GM19328 (cell line): ENCODE data around the gene PLCD3.

Source experiments
- ATAC-seq: cut with Tn5 transposase; IDR thresholded peaks from one replicate; pipeline ENCODE4 v1.9.1; 2021; ENCODE audit warnings: mild to moderate bottlenecking, moderate library complexity; ENCODE audit not compliant: unreplicated experiment

Gene PLCD3

DNA sequence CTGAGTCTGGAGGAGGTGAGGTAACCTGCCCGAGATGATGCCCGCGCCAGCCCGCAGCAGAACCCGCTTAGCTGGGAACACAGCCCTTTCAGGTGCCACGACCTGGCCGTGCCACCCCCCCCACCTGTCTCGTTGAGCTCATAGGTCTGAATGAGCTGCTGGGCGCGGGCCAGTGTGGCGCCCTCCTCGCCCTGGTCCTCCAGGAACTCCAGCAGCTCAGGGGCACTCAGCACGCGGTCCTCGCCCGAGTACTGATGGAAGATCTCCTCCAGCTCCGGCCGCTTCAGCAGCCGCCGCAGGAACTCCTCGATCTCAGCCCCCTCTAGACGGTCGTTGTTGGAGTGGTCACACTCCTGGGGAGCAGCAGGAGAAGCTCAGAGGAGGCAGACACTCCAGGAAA is 13.6 kb downstream of the PLCD3 start:
- no peak for ATAC-seq

DNA sequence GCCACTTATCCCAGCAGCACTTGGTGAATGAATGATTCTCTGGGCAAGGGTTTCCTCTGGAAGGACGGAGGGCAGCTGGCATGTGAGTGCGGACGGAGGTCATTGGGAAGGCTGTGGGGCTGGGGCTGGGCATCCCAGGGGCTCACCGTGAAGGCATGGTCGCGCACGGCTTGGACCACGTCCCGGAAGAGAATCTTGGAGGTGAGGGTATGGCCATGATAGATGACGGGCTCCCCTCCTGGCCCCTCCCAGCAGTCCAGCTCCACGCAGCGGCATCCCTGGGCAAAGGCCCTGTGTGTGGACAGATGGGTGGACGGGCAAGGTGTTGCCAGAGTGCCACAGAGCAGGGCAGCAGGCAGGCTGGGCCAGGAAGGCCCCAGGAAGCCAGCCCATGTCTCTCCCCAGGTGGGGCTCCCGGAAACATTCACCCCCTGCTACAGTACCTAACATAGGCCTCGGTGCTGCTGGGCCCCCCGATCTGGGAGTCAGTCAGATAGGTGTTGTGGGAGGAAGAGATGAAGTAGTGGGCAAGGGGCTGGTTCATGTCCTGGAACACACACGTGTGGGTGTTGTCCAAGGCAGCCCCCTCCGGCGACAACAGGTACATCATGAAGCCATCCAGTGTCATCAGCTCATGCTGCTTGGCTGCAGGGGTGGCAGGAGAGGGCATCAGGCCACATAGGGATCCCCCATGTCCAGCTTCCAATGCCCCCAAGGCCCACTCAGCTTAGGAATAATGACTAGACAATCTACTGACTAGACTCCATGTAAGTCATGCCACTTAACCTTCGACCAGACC is 14.3 kb downstream of the PLCD3 start:
- ATAC-seq = no peak

DNA sequence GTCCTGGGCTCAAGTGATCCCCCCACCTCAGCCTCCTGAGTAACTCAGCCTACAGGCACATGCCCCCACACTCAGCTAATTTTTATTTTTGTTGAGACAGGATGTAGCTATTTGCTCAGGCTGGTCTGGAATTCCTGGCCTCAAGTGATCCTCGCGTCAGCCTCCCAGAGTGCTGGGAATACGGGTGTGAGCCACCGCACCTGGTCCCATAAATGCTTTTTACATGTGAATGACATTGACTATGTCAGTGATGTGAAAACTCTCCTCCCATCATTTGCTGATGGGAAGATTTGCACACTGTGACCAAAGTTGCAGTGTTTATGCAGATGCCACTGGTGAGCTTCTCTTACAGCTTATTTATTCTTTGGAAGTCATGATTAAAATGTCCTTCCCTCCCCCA is 15.0 kb downstream of the PLCD3 start:
- ATAC-seq = no peak

DNA sequence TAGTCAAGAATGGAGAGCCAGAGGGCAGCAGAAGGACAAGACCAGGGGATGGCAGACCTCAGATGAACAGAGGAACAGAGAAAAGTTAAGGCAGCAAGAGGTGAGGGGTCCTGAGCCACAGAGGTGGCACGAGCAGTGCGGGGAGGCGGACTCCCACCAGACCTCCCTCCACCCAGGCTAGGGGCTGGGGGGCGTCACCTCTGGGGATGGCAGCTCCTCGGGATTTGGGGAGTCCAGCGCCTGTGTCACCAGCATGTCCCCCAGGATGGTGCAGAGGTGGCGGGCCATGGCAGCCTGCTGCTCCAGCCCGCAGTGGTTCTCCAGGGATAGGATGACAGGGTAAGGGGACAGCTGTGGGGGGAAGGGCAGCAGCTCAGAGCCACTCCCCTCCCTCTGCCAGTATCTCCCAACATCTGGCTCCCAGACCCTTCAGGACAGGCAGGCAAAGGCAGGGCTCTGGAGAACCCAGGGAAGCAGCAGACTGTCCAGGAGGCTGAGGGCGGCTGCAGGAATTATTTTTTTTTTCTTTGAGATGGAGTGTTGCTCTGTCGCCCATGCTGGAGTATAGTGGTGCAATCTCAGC is 15.8 kb downstream of the PLCD3 start:
- ATAC-seq = no peak

DNA sequence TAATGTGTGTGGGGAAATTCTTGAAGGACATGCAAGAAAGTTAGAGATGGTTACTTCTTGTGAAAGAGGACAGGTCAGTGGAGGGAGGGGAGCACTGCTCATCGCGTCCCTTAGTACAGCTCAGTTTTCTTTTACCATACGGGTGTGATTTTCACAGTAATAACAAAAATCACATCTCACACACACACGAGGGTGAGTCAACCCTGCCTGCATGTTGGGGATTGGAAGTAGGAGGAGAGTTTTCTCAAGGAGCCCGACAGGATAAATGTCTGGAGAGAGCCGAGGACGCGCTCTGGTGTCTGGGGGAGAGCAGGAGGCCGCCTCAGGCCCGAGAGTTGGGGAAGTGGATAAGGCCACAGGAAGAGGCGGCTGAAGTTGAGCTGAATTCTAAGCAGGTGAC is 16.4 kb downstream of the PLCD3 start:
- ATAC-seq = no peak

DNA sequence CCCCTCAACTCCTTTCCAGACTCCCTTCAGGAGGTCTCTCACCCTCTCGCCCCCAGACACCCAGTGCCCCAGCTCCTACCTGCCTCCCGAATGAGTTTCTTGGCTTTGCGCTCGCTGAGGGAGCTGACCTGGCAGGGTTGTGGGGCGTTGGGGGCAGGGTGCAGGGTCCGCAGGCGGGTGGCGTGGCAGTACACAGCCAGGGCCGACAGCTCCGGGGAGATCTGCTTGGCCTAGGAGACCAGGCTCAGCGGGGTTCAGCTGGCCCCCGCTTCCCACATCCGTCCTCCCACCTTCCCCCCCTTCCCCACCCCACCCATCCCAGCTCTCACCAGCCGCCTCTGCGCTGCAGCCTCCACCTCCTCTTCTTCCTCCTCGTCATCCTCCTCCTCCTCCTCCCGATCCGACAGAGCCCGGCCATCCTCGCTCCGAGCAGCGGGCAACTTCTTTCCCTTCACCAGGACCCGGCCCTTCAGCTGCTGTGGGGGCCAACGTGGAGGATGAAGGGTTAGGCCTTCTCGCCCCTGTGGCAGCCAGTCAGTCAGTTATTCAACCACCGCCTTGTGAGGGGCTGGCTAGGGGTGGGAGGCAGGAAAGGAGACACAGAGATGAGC is 17.2 kb downstream of the PLCD3 start:
- no peak for ATAC-seq

DNA sequence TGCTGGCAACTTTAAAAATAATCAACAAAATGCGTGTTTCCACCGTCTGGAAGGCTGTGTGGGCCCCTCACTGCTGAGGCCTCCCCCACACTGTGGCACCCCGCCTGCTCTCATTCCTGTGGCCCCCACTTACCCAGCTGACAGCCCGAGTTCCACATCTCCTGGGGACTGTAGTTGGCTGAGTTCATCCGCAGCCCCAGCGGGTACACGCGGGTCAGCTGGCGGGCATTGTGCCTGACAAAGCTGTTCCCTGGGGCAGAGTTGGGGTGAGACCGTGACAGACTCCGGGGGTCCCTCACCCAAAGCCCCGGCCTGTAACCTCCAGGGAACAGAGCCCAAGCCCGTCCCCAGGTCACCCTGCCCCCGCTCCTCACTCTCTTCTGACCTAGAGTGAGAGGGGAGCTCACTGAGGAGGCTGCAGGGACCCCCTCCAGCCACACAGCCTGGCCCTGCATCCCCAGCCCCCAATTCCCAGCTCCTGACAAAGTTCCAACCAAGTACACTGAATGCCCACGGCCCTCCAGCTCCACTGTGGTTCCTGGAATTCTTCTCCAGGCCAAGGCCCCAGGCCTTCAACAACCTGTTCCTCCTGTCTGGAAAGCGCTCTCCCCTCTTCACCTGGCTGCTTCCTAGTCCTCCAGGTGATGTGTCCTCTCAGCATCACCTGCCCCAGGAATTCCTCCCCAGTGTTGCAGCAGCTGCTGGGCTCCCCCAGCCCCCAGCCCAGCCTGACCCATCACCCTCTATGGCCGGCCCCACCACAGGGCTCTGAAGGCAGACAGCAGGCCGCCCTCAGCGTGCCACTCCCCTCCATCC is 18.0 kb downstream of the PLCD3 start:
- no peak for ATAC-seq

DNA sequence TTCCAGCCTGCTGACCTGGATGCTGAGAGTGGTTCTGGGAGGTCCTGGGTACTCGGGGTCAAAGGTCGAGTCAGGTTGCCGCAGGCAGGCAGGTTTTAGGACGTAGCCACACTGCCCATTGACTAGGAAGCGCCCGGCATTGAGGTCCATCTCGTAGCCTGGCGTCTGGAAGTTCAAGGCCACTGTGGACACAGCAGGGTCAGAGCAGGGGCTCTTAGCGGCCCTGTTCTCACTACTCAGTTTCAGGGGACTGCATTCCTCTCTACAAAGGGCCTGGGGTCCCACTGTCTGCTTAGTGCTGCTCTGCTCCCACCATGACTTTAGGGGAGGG is 18.9 kb downstream of the PLCD3 start:
- ATAC-seq = no peak

DNA sequence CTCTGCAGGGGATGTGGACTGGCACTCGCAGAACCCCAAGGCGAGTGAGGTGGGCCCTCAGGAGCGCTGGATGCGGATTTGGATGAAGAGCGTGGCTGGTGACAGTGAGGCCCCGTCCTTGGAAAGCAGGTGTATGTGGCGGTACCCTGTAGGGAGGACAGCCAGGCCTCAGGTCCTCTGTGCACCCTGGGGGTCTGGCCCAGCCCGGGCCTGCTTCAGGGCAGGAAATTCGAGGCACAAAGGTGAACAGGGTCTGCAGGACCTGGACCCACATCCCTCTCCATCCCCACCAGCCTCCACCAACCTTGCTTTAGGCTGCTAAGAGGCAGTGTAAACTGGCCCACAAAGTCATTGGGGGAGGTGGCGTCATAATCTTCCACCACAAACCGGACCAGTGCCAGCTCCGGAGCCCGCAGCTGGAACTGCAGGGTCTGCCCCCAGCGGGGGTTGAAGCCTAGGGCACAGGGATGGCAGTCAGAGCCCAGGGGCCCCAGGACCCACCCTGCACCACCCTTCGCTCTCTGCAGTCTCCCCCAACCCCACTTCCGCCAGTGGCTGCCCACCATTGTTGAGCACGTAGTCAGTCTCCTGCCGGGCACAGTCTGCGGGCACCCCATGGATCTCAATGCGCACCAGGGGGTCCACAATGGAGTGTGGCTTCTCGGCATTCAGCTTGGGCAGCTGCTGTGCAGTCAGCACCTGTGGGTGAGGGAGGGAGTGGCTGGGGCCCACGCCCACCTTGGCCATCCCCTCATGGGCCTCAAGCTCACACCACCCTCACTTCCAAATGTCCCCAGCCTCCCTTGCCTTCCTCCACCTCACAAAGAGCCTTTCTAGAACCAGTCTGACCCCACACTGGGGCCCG is 19.5 kb downstream of the PLCD3 start:
- no peak for ATAC-seq

DNA sequence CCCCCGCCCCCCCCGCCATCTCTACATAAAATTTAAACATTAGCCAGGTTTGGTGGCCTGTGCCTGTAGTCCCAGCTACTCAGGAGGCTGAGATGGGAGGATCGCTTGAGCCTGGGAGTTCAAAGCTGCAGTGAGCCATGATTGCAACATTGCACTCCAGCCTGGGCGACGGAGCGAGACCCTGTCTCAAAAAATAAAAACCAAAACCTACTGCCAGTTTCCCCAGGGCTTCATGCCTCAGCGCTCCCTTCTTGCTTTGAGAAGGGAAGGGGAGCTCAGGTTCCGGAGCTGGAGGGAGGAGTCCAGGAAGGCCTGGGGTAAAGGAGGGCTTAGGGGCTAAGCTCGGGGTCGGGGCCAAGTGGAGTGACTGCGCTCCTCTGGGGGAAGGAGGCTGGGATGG is 20.5 kb downstream of the PLCD3 start:
- no peak for ATAC-seq

DNA sequence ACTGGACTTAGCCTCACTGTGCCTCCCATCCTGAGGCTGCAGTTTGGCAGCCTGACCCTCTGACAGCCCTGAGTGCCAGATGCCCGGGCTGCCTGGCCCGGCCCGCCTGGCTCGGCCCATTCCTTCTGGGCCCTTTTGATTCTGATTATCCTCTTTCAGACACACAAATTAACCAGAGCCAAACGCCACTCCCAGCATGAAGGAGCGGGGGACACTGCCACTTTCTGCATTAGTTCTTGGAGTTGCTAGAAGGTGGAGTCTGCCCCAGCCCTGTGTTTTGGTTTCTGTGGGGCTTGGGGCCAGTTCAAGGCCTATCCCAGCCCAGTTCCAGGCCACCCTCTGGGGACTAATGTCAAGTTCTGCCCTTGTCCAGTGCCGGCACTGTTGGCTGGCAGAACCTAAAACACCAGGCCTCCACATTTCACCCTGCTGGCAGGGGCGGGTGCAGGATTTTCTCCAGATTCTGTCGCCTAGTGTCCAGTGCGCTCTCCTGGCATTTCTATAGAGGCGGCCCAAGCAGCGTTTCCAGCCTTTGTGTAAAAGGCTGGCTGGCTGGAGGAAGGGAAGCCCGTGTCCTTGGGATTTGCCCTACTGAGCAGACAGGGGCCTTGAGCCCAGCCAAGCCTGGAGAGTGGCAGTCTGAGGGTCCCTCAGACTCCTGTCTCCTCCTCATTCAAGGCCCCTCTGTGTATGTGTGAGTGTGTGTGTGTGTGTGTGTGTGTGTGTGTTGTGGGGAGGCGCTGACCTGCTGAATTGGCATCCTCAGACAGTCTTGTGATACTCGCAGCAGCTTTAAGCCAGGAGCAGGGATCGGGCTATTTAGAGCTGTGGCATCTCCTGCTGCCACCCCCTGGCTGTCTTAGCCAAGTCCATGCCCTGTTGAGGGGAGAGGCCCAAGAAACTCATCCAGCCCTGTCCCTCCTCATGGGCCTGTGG is 21.4 kb downstream of the PLCD3 start:
- no peak for ATAC-seq

DNA sequence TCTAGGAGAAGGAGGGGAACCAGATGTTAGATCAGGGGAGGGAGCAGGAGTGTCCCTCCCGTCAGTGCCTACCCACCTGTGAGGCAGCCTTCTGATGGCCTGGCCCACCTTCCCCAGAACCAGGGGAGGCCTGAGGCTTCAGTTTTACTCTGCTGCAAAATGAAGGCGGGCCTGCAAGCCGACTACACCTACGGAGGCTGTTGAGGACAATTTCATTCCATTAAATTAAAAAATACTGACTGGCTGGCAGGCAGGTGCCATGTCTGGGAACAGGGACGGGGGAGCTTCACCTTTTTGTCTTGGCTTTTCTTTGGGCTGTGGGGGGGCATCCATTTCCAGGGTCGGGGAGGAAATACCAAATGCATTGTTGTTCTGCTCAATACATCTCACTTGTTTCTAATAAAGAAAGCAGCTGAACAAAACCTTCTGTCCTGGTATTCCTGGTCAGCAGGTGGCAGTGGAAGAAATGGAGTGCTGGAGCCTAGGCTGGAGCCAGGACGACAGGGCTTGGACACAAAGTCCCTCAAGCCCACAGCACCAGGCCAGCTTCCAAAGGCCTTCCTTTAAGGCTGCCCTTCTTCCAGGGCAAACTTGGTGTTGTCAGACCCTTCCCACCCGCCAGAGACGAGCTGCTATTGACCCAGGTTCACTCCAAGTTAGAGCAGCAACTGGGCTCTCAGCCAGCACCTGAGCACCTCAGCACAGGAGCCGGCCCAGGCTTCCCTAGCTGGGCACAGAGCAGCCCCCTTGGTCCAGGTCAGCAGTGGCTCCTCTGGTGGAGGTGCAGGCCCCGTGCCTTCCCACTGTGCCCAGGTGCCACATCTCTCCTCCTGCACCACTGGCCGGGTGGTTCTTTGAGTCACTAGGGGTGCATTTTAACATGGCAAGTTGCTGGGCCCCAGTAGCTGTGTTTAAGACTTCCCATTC is 23.5 kb downstream of the PLCD3 start:
- no peak for ATAC-seq

DNA sequence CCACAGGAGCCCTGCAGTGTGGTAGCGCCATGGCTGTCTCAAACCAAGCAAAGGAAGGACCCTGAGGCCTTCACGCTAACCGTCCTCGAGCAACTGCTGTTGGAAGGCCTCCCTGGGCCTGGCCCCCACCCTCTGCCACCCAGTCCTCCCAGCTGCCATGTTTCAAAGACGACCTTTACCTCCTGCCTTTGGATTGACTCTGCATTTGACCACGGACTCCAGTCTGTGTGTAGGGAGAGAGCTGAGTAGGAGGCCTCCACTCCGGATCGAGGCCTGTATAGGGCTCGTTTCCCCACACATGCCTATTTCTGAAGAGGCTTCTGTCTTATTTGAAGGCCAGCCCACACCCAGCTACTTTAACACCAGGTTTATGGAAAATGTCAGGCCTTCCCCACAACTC is 24.3 kb downstream of the PLCD3 start:
- ATAC-seq = no peak

DNA sequence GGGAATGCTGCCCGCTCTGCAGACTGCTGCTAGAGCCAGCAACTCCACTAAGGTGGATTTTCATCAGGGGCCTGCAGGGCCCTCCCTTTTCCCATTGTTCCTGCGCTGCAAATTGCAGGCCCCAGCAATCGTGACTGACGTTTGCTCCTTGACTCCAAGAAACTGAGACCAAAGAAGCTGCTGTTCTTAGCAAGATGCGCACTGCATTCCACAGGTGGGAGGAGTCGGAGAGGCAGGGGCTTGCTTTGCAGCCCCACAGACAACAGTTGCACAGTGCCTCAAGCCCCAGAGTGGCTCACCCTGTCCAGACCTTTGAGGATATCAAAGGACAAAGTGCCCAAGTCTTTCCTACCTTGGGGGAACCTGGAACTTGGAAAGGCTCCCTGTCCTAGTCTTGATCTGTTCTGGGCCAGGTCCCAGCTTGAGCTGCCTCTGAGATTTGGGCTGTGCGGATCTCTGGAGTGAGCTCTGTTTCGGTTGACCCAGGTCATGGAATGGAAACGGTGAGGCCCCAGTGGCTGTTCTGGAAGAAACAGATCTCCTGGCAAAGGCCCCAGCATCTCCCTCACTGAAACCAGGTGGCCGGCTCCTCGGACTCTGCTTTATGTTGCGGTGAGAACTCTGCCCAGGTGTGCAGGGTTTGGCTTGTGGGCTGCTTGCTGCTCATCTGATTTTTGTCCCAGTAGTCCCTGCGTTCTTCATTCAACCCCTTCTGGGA is 24.9 kb downstream of the PLCD3 start:
- no peak for ATAC-seq

DNA sequence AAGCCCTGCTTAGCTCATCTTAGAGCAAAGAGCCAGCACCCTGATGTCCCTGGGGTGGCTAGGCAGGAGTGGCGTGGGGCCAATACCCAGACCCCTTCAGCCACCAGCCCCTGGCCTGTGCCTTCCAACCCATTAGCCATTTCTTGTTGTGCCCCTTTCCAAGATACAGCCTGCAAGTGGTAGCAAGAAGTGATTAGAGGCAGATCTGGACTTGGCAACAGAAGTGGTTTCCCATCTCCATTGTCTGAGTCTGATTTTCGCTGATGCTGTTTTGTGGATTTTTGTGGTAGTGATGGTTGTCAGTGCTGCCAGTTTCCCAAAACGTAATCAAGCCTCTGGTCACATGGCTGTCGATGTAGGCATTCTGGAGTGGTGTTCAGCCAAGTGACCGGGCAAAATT is 25.7 kb downstream of the PLCD3 start:
- no peak for ATAC-seq

DNA sequence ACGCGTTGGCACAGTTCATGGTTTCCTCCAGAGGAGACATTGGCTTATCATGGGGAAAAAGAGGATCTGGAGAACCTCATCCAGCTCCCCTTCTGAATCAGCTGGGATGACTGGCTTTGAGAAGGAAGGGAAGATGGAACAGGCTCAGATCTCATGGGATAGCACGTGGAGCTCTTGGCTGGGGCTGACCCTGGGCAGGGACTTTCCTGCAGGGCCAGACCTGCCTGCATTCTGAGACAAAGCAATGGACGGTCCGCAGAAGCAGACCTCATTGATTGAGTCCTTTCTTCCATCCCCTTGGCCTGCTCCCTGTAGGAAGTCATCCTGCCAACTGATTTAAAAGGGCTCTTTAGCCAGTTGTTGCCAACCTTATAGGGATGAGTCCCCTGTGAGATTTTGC is 26.2 kb downstream of the PLCD3 start:
- ATAC-seq = no peak

DNA sequence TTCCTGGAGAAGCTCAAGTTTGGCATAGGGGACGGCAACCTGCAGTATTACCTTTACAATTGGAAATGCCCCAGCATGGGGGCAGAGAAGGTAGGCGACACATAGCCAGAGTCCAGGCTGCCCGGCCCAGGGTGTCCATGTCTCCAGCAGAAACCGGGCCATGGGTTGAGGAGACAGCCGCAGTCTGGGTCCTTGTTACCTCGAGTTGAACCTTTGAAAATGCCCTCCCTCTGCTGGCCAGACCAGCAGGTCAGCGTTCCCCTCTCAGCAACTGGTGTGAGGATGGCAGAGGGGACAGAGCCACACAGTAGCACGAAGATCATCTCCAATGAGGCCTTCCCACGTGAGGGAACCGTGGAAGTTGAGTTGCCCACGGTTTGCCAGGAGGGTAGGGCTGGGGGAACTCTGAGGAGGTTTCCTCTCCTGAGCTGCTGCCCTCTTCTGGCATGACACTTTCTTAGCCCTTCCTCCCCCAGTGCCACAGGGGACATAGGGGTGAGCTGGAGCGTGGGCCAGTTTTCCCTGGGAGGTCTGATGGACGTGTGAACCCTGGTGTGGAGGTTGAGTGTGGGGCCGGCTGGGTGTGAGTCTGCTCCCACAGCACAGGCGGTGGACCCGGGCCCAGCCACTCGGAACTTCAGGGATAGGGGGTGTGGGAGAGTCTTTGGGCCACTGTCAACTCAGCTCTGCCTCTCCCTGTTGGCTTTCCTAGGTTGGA is 27.2 kb downstream of the PLCD3 start:
- no peak for ATAC-seq
